ENCODE measurements around the gene OSCP1.

OSCP1 gene

GRCh38 chr1:36450919-36451305 is 661 bp upstream of the OSCP1 start:
- in situ Hi-C loops (cut with MboI; ENCODE audit: low sequenced_read_pairs), result no loop called here

DNA sequence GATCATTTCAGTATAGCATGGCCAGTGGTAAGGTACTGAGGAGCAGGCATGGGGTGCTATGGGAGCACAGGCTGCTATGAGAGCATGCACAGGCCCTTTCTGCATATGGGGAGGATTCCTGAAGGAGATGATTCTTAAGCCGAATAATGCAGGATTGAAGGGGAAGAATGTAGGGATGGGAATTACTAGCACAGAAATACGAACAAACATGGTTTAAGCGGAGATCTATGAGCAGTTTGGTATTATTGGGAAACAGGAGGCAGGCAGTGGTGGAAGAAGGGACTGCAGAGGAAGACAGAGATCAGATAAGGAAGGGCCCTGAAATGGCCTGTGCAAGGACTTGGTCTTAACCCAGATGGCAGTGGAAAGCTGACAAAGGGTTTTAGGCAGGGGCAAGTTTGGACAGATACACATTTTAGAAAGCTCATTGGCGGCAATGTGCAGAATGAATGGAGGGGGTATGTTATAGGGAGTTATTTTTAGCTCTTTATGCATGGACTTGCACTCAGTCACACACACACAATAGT is 1.7 kb downstream of the OSCP1 start:
- in situ Hi-C loops (cut with MboI; ENCODE audit: low sequenced_read_pairs), result no loop called here

DNA sequence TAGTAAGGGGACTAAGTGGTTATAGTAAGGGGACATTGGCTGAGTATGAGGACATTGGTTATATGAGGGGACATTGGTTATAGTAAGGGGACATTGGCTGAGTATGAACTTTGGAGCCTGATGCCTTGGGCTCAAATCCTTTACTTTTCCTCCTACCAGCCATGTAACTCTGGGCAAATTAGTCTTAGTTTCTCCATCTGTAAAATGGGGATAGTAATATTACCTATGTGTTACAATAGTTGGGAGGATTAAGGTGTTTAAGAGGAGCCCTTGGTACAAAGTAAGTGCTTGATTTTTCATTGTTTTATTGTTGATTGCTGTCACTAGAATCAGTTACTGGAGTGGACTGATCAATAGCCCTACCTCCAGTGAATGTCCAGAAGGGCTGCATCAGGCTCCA is 2.8 kb downstream of the OSCP1 start:
- in situ Hi-C loops (cut with MboI; ENCODE audit: low sequenced_read_pairs), result no loop called here

- in situ Hi-C loops (cut with MboI; ENCODE audit: low sequenced_read_pairs), result no loop called here
These were observed 3.5 kb downstream of the OSCP1 start for GRCh38 chr1:36446746-36447145.

DNA sequence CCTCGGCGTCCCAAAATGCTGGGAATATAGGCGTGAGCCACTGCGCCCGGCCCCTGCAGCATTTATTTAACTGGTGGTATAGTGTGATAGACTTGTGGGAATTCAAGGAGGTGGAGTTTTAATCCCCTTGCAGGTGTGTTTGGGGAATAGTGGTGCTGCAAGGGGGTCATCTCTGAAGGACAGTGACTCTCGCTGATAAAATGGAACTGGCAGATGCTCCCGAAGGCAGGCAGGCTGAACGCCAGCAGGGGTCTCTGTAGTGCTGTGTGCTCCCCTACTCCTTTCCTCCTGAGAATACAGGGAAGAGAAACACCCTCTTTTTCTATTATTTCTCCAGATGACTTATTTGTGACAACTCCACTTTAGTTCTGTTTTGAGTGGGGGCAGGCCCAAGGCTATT is 4.0 kb downstream of the OSCP1 start:
- in situ Hi-C loops (cut with MboI; ENCODE audit: low sequenced_read_pairs), result no loop called here

- in situ Hi-C loops (cut with MboI; ENCODE audit: low sequenced_read_pairs), result no loop called here
These were observed 7.0 kb downstream of the OSCP1 start for GRCh38 chr1:36443297-36443696.

GRCh38 chr1:36442337-36442736 is 7.9 kb downstream of the OSCP1 start:
- in situ Hi-C loops (cut with MboI; ENCODE audit: low sequenced_read_pairs), result no loop called here

GRCh38 chr1:36440646-36441045 is 9.6 kb downstream of the OSCP1 start:
- in situ Hi-C loops (cut with MboI; ENCODE audit: low sequenced_read_pairs), result no loop called here

DNA sequence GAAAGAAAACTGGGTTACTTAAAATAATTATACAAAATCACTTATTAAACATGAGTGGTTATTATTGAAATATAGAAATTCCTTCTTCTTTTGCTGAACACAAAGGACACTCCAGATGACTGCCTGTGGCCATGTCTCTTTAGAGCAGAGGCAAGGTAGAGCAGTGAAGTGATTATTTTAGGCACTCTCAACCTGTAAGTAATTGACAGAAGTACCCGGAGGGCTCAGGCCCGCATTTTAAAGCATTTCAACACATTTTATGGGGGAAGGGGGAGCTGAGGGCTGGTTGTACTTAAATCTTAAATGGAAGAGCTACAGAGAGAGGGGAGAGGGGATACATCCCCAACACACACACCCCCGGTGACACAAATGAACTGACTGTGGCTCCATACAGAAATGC is 10.2 kb downstream of the OSCP1 start:
- in situ Hi-C loops (cut with MboI; ENCODE audit: low sequenced_read_pairs), result no loop called here

DNA sequence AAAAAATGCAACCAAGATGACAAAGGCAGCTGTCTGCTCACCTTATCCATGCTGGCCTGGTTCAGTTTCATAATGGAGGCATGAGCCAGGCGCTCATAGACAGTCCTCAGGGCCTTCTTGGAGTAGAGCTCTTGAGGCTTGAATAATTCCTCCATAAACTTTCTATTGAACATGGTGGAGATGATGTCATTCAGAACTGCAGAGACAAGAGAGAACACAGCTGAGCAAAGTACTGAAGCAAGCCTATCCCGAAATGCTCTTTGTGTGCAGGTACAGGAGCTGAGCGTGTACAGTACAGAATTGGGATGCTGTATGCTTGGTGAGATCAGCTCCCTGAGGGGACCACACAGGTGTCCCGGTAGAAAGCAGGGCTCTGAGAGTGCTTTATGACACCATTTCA is 11.5 kb downstream of the OSCP1 start:
- in situ Hi-C loops (cut with MboI; ENCODE audit: low sequenced_read_pairs), result no loop called here

DNA sequence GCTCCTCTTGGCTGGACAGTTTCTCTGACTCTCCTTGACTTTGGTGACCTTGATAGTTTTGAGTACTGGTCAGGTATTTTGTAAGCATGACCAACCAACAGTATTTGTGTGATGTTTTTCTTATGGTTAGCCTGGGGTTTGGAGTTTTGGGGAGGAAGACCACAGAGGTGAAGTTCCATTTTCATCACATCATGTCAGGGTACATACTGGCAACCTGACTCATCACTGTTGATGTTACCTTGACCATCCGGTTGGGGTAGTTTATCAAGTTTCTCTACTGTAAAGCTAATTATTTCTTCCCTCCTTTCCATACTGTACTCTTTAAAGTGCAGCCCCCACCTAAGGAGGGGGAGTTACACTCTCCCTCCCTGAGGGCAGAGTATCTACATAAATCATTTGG is 13.4 kb downstream of the OSCP1 start:
- in situ Hi-C loops (cut with MboI; ENCODE audit: low sequenced_read_pairs), result no loop called here

GRCh38 chr1:36433102-36433501 is 17.1 kb downstream of the OSCP1 start:
- in situ Hi-C loops (cut with MboI; ENCODE audit: low sequenced_read_pairs), result no loop called here

- in situ Hi-C loops (cut with MboI; ENCODE audit: low sequenced_read_pairs), result no loop called here
These were observed 17.6 kb downstream of the OSCP1 start for GRCh38 chr1:36432616-36433015.

GRCh38 chr1:36425791-36426190 is 24.5 kb downstream of the OSCP1 start:
- in situ Hi-C loops (cut with MboI; ENCODE audit: low sequenced_read_pairs), result no loop called here

- in situ Hi-C loops (cut with MboI; ENCODE audit: low sequenced_read_pairs), result loop anchor here (25.0 kb wide), 1 partner anchor 309 kb away; no protein-coding TSS in a partner anchor
These were observed 28.6 kb downstream of the OSCP1 start for GRCh38 chr1:36421649-36422048.

- in situ Hi-C loops (cut with MboI; ENCODE audit: low sequenced_read_pairs), result loop anchor here (25.0 kb wide), 1 partner anchor 309 kb away; no protein-coding TSS in a partner anchor
These were observed 29.4 kb downstream of the OSCP1 start for GRCh38 chr1:36420836-36421317.

DNA sequence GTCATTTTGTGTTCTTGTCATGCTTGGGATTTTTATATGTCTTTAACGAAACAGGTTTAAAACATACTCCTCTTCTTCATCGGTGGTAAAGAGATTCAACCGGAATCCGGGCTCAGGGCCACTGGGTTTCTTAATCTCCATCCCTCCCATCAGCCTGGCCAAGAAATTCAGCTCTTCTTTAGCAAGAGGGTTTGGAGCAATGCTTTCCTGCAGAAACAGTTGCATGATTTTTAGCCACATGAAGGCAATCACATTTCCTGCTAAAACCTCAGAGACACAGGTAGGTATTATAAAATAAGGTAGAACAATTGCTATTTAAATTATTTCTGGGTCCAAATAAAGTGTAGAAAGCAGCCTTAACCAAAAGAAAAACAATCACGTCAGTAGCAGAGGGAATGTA is 29.8 kb downstream of the OSCP1 start:
- in situ Hi-C loops (cut with MboI; ENCODE audit: low sequenced_read_pairs), result loop anchor here (25.0 kb wide), 1 partner anchor 308 kb away; no protein-coding TSS in a partner anchor

- in situ Hi-C loops (cut with MboI; ENCODE audit: low sequenced_read_pairs), result loop anchor here (25.0 kb wide), 1 partner anchor 307 kb away; no protein-coding TSS in a partner anchor
These were observed 30.7 kb downstream of the OSCP1 start for GRCh38 chr1:36419569-36419968.

DNA sequence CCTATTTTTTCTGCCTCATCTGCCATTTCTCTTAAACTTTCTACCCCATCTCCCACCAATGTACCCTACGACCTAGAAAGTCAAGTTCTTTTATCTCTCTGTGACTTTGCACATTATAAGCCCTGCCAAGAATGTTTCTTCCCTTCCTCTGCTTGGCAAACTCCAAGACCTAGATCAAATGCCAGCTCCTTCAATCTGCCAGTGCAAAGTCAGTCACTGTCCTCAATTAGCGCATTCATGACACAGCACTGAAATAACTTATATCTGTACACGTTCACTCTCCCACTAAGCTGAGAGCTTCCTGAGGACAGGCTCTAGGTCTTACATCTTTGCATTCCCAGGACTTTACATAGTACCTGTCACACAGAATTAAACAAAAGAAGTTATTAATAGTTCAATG is 31.1 kb downstream of the OSCP1 start:
- in situ Hi-C loops (cut with MboI; ENCODE audit: low sequenced_read_pairs), result loop anchor here (25.0 kb wide), 1 partner anchor 307 kb away; no protein-coding TSS in a partner anchor

DNA sequence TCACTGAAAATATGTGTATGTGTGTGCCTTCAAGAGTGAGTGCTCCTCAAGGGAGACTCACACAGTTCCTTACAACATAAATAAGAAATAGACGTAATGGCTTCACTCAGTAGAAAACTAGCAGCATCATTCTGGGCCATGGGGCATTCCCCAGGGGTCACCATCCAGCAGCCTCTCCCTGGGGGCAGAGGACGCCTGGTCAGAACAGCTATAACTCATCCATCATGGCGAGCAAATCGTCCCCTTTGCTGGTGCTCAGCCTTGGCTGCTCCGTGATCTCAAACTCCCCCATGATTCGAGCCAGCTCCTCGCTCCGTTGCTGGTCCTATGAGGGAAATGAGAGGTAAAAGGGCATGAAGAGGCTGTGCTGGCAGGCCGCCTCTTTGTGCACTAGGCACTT is 32.3 kb downstream of the OSCP1 start:
- in situ Hi-C loops (cut with MboI; ENCODE audit: low sequenced_read_pairs), result loop anchor here (25.0 kb wide), 1 partner anchor 306 kb away; no protein-coding TSS in a partner anchor

DNA sequence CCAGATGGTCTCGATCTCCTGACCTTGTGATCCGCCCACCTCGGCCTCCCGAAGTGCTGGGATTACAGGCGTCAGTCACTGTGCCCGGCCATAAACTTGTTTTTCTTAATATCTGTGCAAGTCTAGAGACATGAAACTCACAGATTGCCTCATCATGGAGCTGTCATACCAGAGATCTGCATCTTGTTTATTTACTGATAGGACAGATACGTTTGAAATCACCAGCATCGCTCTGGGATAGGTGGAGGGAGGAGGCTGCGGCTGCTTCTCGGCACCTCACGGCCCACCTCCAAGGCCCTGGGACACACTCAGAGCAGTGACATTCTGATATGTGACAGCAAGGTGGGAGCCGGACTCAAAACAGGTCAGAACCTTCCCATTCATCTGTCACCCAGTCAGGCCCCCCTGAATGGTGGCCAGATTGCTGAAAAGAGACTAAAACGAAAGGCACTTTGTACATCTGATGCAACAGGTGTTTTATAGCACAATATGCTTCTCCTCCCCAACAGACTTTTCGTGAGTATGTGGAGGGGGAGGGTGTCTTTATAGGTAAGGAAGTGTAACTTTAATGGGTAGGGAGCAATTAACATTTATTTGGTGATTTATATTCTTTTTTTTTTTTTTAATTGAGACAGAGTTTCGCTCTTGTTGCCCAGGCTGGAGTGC is 34.5 kb downstream of the OSCP1 start:
- in situ Hi-C loops (cut with MboI; ENCODE audit: low sequenced_read_pairs), result loop anchor here (25.0 kb wide), 1 partner anchor 303 kb away; no protein-coding TSS in a partner anchor

DNA sequence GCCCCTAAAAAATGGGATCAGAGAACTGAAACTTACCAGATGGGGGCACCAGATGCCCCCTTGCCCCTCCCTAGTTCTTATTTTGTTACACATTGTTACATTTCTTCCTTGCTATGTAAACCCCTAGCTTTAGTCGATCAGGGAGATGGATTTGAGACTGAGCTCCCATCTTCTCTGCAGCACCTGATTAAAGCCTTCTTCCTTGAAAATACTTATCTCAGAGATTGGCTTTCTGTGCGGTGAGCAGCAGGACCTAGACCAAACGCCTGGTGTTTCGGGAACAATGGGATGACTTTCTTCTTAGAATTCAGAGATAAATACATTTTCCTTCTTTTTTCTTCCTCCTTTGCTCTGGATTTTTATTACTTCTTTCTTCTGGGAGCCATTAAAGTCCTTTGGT is 35.9 kb downstream of the OSCP1 start:
- in situ Hi-C loops (cut with MboI; ENCODE audit: low sequenced_read_pairs), result loop anchor here (25.0 kb wide), 1 partner anchor 302 kb away; no protein-coding TSS in a partner anchor

All from HL-60/S4 treated with phorbol 12-myristate 13-acetate at 8.2 ng/mL for 4 days and 3 days (cell line).